ENCODE results near the gene SLC35E1. TPM values are rescaled to one million over a fixed set of nuclear protein-coding genes. Genes with fewer than 3 reads are reported as not detected.

SLC35E1 gene
- total RNA-seq, 1 donor from 2014 or later: 44.5 TPM

DNA sequence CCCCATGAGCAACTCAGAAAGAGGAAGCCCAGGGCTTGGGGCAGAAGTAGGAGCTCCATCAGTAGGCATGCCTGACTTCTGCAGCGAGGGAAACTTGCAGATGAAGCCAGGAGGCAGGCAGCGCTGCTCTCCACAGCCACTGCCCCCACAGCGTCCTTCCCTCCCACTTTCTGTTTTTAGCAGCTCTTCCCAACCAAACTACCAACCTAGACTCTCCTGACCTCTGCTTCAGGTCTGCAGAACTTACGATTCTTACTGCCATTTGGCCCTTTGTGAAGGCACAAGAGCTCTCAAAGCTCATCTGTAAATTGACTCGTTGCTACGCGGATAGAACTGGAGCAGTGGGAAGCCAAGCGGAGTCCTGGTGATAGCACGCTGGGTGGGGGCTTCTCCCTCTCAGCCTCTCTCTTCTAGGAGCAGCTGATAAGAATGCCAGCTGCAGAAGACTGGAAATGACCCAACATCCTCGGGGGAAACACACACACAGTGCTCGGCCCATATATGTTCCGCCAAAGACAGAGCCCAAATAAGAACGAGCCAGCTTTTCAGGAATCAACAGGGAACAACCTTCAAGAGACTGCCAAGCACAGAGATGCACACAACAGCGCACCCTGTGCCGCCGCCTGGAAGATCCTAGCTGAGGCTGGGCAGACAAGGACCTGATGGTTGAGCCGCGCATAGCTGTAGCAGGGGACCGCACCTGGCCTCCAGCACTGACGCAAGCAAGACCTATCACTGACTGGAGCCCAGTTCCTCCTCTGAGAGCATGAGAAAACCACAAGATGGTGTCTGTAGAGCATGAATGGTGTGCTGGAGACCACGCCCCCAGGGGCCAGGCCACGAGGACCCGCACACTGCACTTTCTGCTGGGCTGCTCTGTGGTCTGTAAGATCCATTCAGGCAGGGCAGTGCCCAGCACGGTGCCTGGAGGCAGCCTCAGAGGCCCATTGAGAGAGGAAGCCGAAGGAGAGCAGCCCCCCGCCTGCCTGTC lies 15.9 kb upstream of the SLC35E1 start:
- Mint-ChIP-seq H3K36me3 (no peaks in the 10 kb centered on the region), H3K4me3 (no peak overlapping the region), H3K27ac (peak overlapping the region; percentile 65), H3K27me3 (no peaks in the 10 kb centered on the region), H3K4me1 (ENCODE audit: unreplicated experiment) (peaks cover 49% of the 10 kb centered on the region), H3K9me3 (no peaks in the 10 kb centered on the region)
- no peak for DNase-seq (ENCODE audit: extremely low spot score, unreplicated experiment)
- TF ChIP-seq CTCF (conservative IDR thresholded peaks at IDR 0.05): no peak

GRCh38 chr19:16586991-16587832 lies 15.0 kb upstream of the SLC35E1 start:
- Mint-ChIP-seq H3K9me3 (no peaks in the 10 kb centered on the region), H3K4me1 (ENCODE audit: unreplicated experiment) (peaks cover 48% of the 10 kb centered on the region), H3K27me3 (no peaks in the 10 kb centered on the region), H3K27ac (peak overlapping the region; percentile 65), H3K36me3 (no peaks in the 10 kb centered on the region), H3K4me3 (no peak overlapping the region)
- TF ChIP-seq CTCF (conservative IDR thresholded peaks at IDR 0.05): no peak
- DNase-seq (ENCODE audit: extremely low spot score, unreplicated experiment): no peak

DNA sequence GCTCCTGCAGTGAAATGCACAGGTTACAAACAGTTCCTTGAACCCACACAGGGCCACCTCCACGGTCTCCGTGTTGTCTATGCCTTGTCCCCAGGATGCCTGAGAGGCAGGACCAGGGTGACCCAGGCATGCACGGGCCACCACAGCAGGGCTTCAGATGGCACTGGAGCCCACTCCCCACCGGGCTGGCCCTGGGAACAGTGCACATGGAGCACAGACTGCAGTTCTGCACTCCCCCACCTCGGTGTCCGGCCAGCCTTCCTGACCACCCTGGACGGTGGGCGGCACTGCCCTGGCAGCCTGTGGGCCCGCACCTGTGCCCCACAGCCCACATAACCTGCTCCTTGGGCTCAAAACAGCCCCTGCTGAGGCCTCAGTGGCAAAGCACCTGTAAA lies 14.3 kb upstream of the SLC35E1 start:
- Mint-ChIP-seq H3K9me3 (no peaks in the 10 kb centered on the region), H3K4me1 (ENCODE audit: unreplicated experiment) (peaks cover 48% of the 10 kb centered on the region), H3K36me3 (no peaks in the 10 kb centered on the region), H3K27ac (no peak overlapping the region), H3K27me3 (no peaks in the 10 kb centered on the region), H3K4me3 (no peak overlapping the region)
- no peak for TF ChIP-seq CTCF (conservative IDR thresholded peaks at IDR 0.05)
- no peak for DNase-seq (ENCODE audit: extremely low spot score, unreplicated experiment)

- peaks cover 48% of the 10 kb centered on the region for H3K4me1 Mint-ChIP-seq (ENCODE audit: unreplicated experiment)
- no peaks in the 10 kb centered on the region for H3K9me3 Mint-ChIP-seq
- H3K4me3 Mint-ChIP-seq: peak overlapping the region; percentile 36
- H3K36me3 Mint-ChIP-seq: no peaks in the 10 kb centered on the region
- DNase-seq (ENCODE audit: extremely low spot score, unreplicated experiment): no peak
- peak overlapping the region; percentile 91 for H3K27ac Mint-ChIP-seq
- no peaks in the 10 kb centered on the region for H3K27me3 Mint-ChIP-seq
- no peak for TF ChIP-seq CTCF (conservative IDR thresholded peaks at IDR 0.05)
Measured at GRCh38 chr19:16585808-16586476, 13.7 kb upstream of the SLC35E1 start.

GRCh38 chr19:16585094-16585801 lies 13.0 kb upstream of the SLC35E1 start:
- Mint-ChIP-seq H3K27me3 (no peaks in the 10 kb centered on the region), H3K4me3 (no peak overlapping the region), H3K27ac (peak overlapping the region; percentile 91), H3K36me3 (no peaks in the 10 kb centered on the region), H3K4me1 (ENCODE audit: unreplicated experiment) (peaks cover 44% of the 10 kb centered on the region), H3K9me3 (no peaks in the 10 kb centered on the region)
- TF ChIP-seq CTCF (conservative IDR thresholded peaks at IDR 0.05): no peak
- no peak for DNase-seq (ENCODE audit: extremely low spot score, unreplicated experiment)

Data from type B pancreatic cell (in vitro differentiated cells).